Germinal center (tissue), 1 donor: Measurements from ENCODE around the gene SLC30A5.

Source experiments
- DNase-seq: peaks from one replicate; pipeline ENCODE4 v3.0.0; 2012; ENCODE audit warnings: mixed read lengths, low spot score

SLC30A5 gene

DNA sequence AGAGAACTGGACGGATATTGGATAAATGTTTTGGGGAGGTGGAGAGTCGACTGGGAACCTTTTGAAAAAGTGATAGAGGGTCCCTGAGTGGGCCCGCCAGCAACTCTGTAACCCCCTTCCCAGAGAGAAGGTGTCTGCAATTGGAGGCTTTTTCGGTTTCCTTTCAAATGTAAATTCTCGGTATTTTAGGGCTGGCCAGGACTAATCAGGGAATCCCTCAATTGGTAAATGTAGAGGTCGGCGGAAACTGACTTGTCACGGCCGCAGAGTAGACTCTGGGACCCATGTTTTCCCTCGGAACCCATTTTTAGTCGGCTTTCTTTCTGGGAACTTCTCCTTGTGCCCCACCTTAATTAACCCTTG, 73.7 kb downstream of the SLC30A5 start:
- peak; percentile 20 for DNase-seq

DNA sequence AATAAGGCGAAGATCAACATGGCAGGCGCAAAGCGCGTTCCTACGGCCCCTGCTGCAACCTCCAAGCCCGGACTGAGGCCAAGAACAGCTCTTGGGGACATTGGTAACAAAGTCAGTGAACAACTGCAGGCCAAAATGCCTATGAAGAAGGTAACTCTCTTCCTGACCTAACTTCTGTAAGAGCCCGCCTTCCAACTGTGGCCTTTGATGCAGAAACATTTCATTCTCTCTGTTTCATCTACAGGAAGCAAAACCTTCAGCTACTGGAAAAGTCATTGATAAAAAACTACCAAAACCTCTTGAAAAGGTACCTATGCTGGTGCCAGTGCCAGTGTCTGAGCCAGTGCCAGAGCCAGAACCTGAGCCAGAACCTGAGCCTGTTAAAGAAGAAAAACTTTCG, 74.1 kb downstream of the SLC30A5 start:
- no peak for DNase-seq

DNA sequence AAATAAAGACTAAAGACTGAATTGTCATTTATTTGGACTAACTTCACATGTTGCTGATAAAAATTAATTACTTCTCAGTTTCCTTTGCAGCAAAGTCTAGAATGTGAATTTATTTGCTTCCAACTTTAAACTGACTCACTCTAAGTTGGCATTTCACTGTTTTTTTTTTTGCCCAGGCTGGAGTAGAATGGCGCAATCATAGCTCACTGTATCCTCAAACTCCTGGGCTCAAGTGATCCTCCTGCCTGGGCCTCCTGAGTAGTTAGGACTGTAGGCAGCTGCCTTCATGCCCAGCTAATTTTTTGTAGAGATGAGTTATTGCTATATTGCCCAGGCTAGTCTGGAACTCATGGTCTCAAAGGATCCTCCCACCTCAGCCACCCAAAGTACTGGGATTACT, 76.7 kb downstream of the SLC30A5 start:
- no peak for DNase-seq

DNA sequence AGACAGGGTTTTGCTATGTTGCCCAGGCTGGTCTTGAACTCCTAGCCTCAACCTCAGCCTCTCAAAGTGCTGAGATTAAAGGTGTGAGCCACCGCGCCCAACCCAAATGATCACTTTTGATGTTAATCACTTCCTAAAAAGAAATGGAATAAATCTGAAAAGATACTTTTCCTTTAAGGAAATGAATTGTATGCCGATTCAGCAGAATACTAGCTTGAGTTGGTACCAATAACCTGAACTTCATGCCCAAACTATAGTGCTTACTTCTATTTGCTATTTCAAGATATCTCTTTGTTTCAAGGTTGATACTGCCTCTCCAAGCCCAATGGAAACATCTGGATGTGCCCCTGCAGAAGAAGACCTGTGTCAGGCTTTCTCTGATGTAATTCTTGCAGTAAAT, 77.2 kb downstream of the SLC30A5 start:
- no peak for DNase-seq
